Lower leg skin (tissue), 4 donors: Measurements from ENCODE around the gene HDAC7. TPM values are rescaled to one million over a fixed set of nuclear protein-coding genes. Genes with fewer than 3 reads are reported as not detected.
A peak's percentile ranks its signal among the peaks of the same experiment; 100 is the strongest.

Source experiments
- DNase-seq, 2 donors: peaks; one replicate each; pipeline ENCODE4 v3.0.0-alpha.2; 2019; ENCODE audit warnings: low spot score in 2 of 2
- H3K4me3 ChIP-seq: fragments of 200-600 bp; sonication (generic); 2 replicates; pipeline ENCODE4 v1.5.1; 2017; ENCODE audit warnings: mild to moderate bottlenecking, low read depth; ENCODE audit not compliant: poor library complexity, severe bottlenecking
- CTCF ChIP-seq, 3 donors: fragments of 450-650 bp; IDR thresholded peaks; one replicate each; pipeline ENCODE4 v1.5.1; 2016; ENCODE audit warnings: antibody characterized with exemption in 3 of 3, mild to moderate bottlenecking in 3 of 3, moderate library complexity in 2 of 3
- POLR2A ChIP-seq, 2 donors: fragments of 450-650 bp; IDR thresholded peaks; one replicate each; pipeline ENCODE4 v1.6.1; 2016 to 2017; ENCODE audit warnings: antibody characterized with exemption in 2 of 2, mild to moderate bottlenecking in 1 of 2, moderate library complexity in 1 of 2
- WGBS, 2 donors: methylation state at CpG; one replicate each; pipeline ENCODE4 v1.1.5; 2018; 5-methylcytosine and 5-hydroxymethylcytosine counted together
- intact Hi-C: fragments of 100-400 bp; cut with DNase I; formaldehyde crosslinking; loops from one replicate; pipeline ENCODE4 v1.15.0; 2023; ENCODE audit warnings: low total_unique reads
- total RNA-seq, 4 donors: library from RNA; depleted of rRNA; stranded (reverse); fragments of >200 nt; gene quantifications; one replicate each; pipeline ENCODE4 v1.1.0, GENCODE V29; 2016

HDAC7 gene
- total RNA-seq, 4 donors from 2014 or later = 56.3 to 114 (median 63.5) TPM

GRCh38 chr12:47778881-47779280 lies 40.8 kb downstream of the HDAC7 start:
- intact Hi-C loops = loop anchor here (5.0 kb wide), 1 partner anchor 62 kb away; no protein-coding TSS in a partner anchor
- TF ChIP-seq CTCF (IDR thresholded peaks at IDR 0.05) = no peak
- no peak for TF ChIP-seq POLR2A (IDR thresholded peaks at IDR 0.05)
- 41 to 51% methylated on average over 14 of the region's 14 CpGs for WGBS, 2 donors
- H3K4me3 ChIP-seq = no peak overlapping the region
- peak in 1 of 2 donors; percentile 88 for DNase-seq

- intact Hi-C loops = loop anchor here (5.0 kb wide), 1 partner anchor 61 kb away; no protein-coding TSS in a partner anchor
- DNase-seq = peak in 1 of 2 donors; percentile 90
- no peak for TF ChIP-seq POLR2A (IDR thresholded peaks at IDR 0.05)
- TF ChIP-seq CTCF (IDR thresholded peaks at IDR 0.05) = no peak
- no peak overlapping the region for H3K4me3 ChIP-seq
- WGBS, 2 donors = 35 to 43% methylated on average over 9 of the region's 9 CpGs
Measured at GRCh38 chr12:47777741-47778558, 41.8 kb downstream of the HDAC7 start.

- 57 to 67% methylated on average over 1 of the region's 1 CpG for WGBS, 2 donors
- H3K4me3 ChIP-seq = no peak overlapping the region
- DNase-seq = no peak
- intact Hi-C loops = loop anchor here (5.0 kb wide), 1 partner anchor 60 kb away; no protein-coding TSS in a partner anchor
- no peak for TF ChIP-seq POLR2A (IDR thresholded peaks at IDR 0.05)
- no peak for TF ChIP-seq CTCF (IDR thresholded peaks at IDR 0.05)
Measured at GRCh38 chr12:47777151-47777550, 42.6 kb downstream of the HDAC7 start.

- intact Hi-C loops = loop anchor here (5.0 kb wide), 1 partner anchor 59 kb away; no protein-coding TSS in a partner anchor
- DNase-seq = no peak
- no peak overlapping the region for H3K4me3 ChIP-seq
- no peak for TF ChIP-seq CTCF (IDR thresholded peaks at IDR 0.05)
- no peak for TF ChIP-seq POLR2A (IDR thresholded peaks at IDR 0.05)
- WGBS, 2 donors = 58 to 63% methylated on average over 5 of the region's 5 CpGs
Measured at GRCh38 chr12:47776471-47777143, 43.1 kb downstream of the HDAC7 start.

- intact Hi-C loops = loop anchor here (5.0 kb wide), 1 partner anchor 58 kb away; no protein-coding TSS in a partner anchor
- no peak overlapping the region for H3K4me3 ChIP-seq
- no peak for DNase-seq
- 65 to 72% methylated on average over 10 of the region's 10 CpGs for WGBS, 2 donors
- TF ChIP-seq POLR2A (IDR thresholded peaks at IDR 0.05) = no peak
- TF ChIP-seq CTCF (IDR thresholded peaks at IDR 0.05) = no peak
Measured at GRCh38 chr12:47775100-47775911, 44.4 kb downstream of the HDAC7 start.
